ENCODE results near the gene CALB2.

The CALB2 gene

GRCh38 chr16:71399801-71400563 is 41.5 kb downstream of the CALB2 start:
- DNase-seq (ENCODE audit: low spot score in 2 of 2): no peak
- Mint-ChIP-seq H3K27ac (no peak overlapping the region), H3K9me3 (no peaks in the 10 kb centered on the region), H3K4me1 (no peaks in the 10 kb centered on the region), H3K4me3 (no peak overlapping the region), H3K36me3 (no peaks in the 10 kb centered on the region)
- no peak for ATAC-seq

- ATAC-seq (no peak), DNase-seq (ENCODE audit: low spot score in 2 of 2) (no peak)
- H3K27ac Mint-ChIP-seq: no peak overlapping the region
- H3K4me1 Mint-ChIP-seq: no peaks in the 10 kb centered on the region
- H3K4me3 Mint-ChIP-seq: no peak overlapping the region
- H3K9me3 Mint-ChIP-seq: no peaks in the 10 kb centered on the region
- no peaks in the 10 kb centered on the region for H3K36me3 Mint-ChIP-seq
Observed at GRCh38 chr16:71402007-71402406, 43.5 kb downstream of the CALB2 start.

- DNase-seq (ENCODE audit: low spot score in 2 of 2) (no peak), ATAC-seq (no peak)
- Mint-ChIP-seq H3K27ac (no peak overlapping the region), H3K9me3 (no peaks in the 10 kb centered on the region), H3K4me1 (peaks cover 2% of the 10 kb centered on the region), H3K36me3 (no peaks in the 10 kb centered on the region), H3K4me3 (no peak overlapping the region)
Observed at GRCh38 chr16:71402674-71403073, 44.2 kb downstream of the CALB2 start.

- ATAC-seq: no peak
- Mint-ChIP-seq H3K9me3 (no peaks in the 10 kb centered on the region), H3K36me3 (no peaks in the 10 kb centered on the region), H3K4me3 (no peak overlapping the region), H3K4me1 (peaks cover 7% of the 10 kb centered on the region), H3K27ac (no peak overlapping the region)
- DNase-seq (ENCODE audit: low spot score in 2 of 2): no peak
Observed at GRCh38 chr16:71404364-71404763, 45.8 kb downstream of the CALB2 start.

- no peaks in the 10 kb centered on the region for H3K9me3 Mint-ChIP-seq
- ATAC-seq: no peak
- H3K4me1 Mint-ChIP-seq: peaks cover 7% of the 10 kb centered on the region
- H3K27ac Mint-ChIP-seq: no peak overlapping the region
- no peaks in the 10 kb centered on the region for H3K36me3 Mint-ChIP-seq
- no peak overlapping the region for H3K4me3 Mint-ChIP-seq
- no peak for DNase-seq (ENCODE audit: low spot score in 2 of 2)
Observed at GRCh38 chr16:71406316-71406715, 47.8 kb downstream of the CALB2 start.

- DNase-seq (ENCODE audit: low spot score in 2 of 2) (no peak), ATAC-seq (no peak)
- Mint-ChIP-seq H3K4me1 (peaks cover 7% of the 10 kb centered on the region), H3K27ac (no peak overlapping the region), H3K9me3 (no peaks in the 10 kb centered on the region), H3K4me3 (no peak overlapping the region), H3K36me3 (no peaks in the 10 kb centered on the region)
Observed at GRCh38 chr16:71406724-71407123, 48.2 kb downstream of the CALB2 start.

- Mint-ChIP-seq H3K9me3 (no peaks in the 10 kb centered on the region), H3K36me3 (no peaks in the 10 kb centered on the region), H3K4me1 (peaks cover 13% of the 10 kb centered on the region), H3K4me3 (no peak overlapping the region), H3K27ac (no peak overlapping the region)
- no peak for DNase-seq (ENCODE audit: low spot score in 2 of 2)
- no peak for ATAC-seq
Observed at GRCh38 chr16:71407731-71408130, 49.2 kb downstream of the CALB2 start.

- H3K4me1 Mint-ChIP-seq: peaks cover 17% of the 10 kb centered on the region
- H3K9me3 Mint-ChIP-seq: no peaks in the 10 kb centered on the region
- DNase-seq (ENCODE audit: low spot score in 2 of 2) (no peak), ATAC-seq (no peak)
- H3K36me3 Mint-ChIP-seq: no peaks in the 10 kb centered on the region
- no peak overlapping the region for H3K27ac Mint-ChIP-seq
- H3K4me3 Mint-ChIP-seq: no peak overlapping the region
Observed at GRCh38 chr16:71408536-71408935, 50.0 kb downstream of the CALB2 start.

- Mint-ChIP-seq H3K4me1 (peaks cover 17% of the 10 kb centered on the region), H3K4me3 (no peak overlapping the region), H3K36me3 (no peaks in the 10 kb centered on the region), H3K27ac (no peak overlapping the region), H3K9me3 (no peaks in the 10 kb centered on the region)
- no peak for DNase-seq (ENCODE audit: low spot score in 2 of 2)
- no peak for ATAC-seq
Observed at GRCh38 chr16:71409011-71409775, 50.7 kb downstream of the CALB2 start.

GRCh38 chr16:71410146-71410545 is 51.6 kb downstream of the CALB2 start:
- DNase-seq (ENCODE audit: low spot score in 2 of 2): no peak
- H3K4me1 Mint-ChIP-seq: peaks cover 17% of the 10 kb centered on the region

GRCh38 chr16:71412270-71413160 is 54.0 kb downstream of the CALB2 start:
- H3K27ac Mint-ChIP-seq: no peak overlapping the region
- H3K4me1 Mint-ChIP-seq: peaks cover 16% of the 10 kb centered on the region
- H3K4me3 Mint-ChIP-seq: no peak overlapping the region
- peak; percentile 61 to 78 for DNase-seq (ENCODE audit: low spot score in 2 of 2)
- H3K9me3 Mint-ChIP-seq: no peaks in the 10 kb centered on the region
- peak; percentile 75 for ATAC-seq
- H3K36me3 Mint-ChIP-seq: no peaks in the 10 kb centered on the region

More at GRCh38 chr16:71410146-71410545, 51.6 kb downstream of the CALB2 start:
- H3K36me3 Mint-ChIP-seq: no peaks in the 10 kb centered on the region
- no peaks in the 10 kb centered on the region for H3K9me3 Mint-ChIP-seq
- no peak overlapping the region for H3K27ac Mint-ChIP-seq
- ATAC-seq: peak; percentile 3
- H3K4me3 Mint-ChIP-seq: no peak overlapping the region

- Mint-ChIP-seq H3K27ac (no peak overlapping the region), H3K4me3 (no peak overlapping the region), H3K4me1 (peaks cover 10% of the 10 kb centered on the region), H3K36me3 (no peaks in the 10 kb centered on the region), H3K9me3 (no peaks in the 10 kb centered on the region)
- ATAC-seq (no peak), DNase-seq (ENCODE audit: low spot score in 2 of 2) (no peak)
Observed at GRCh38 chr16:71413341-71413740, 54.8 kb downstream of the CALB2 start.

- H3K4me1 Mint-ChIP-seq: peaks cover 10% of the 10 kb centered on the region
- DNase-seq (ENCODE audit: low spot score in 2 of 2) (no peak), ATAC-seq (no peak)
- no peak overlapping the region for H3K4me3 Mint-ChIP-seq
- no peak overlapping the region for H3K27ac Mint-ChIP-seq
- H3K36me3 Mint-ChIP-seq: no peaks in the 10 kb centered on the region
- H3K9me3 Mint-ChIP-seq: no peaks in the 10 kb centered on the region
Observed at GRCh38 chr16:71414038-71414437, 55.5 kb downstream of the CALB2 start.

GRCh38 chr16:71421911-71422310 is 63.4 kb downstream of the CALB2 start:
- Mint-ChIP-seq H3K9me3 (no peaks in the 10 kb centered on the region), H3K36me3 (peaks cover 6% of the 10 kb centered on the region), H3K4me1 (peaks cover 11% of the 10 kb centered on the region)

GRCh38 chr16:71423016-71423415 is 64.5 kb downstream of the CALB2 start:
- Mint-ChIP-seq H3K36me3 (peaks cover 6% of the 10 kb centered on the region), H3K4me1 (peaks cover 11% of the 10 kb centered on the region), H3K4me3 (no peak overlapping the region), H3K9me3 (no peaks in the 10 kb centered on the region), H3K27ac (no peak overlapping the region)
- ATAC-seq (no peak), DNase-seq (ENCODE audit: low spot score in 2 of 2) (no peak)

More at GRCh38 chr16:71421911-71422310, 63.4 kb downstream of the CALB2 start:
- H3K4me3 Mint-ChIP-seq: no peak overlapping the region
- no peak overlapping the region for H3K27ac Mint-ChIP-seq
- peak in 1 of 2 donors; percentile 65 for DNase-seq (ENCODE audit: low spot score in 2 of 2)
- peak; percentile 63 for ATAC-seq

Data from stimulated activated effector memory CD8-positive, alpha-beta T cell treated with anti-CD3 and anti-CD28 coated beads, Interleukin-12 subunit alpha, Interleukin-12 subunit beta, amount 100 ng/mL, for 72 hours (primary cell).